SK-N-SH (cell line): ENCODE data around the gene PRELP. TPM values are rescaled to one million over a fixed set of nuclear protein-coding genes. Genes with fewer than 3 reads are reported as not detected.

Source experiments
- CTCF ChIA-PET: fragments of 300-600, 350-600 bp; formaldehyde crosslinking; extraction: SDS; loops from one replicate; lab custom pipeline; 2021; lab: Yijun Ruan, JAX
- POLR2A ChIA-PET: fragments of 350-600 bp; sonication (Branson Sonifier 250); formaldehyde crosslinking; extraction: SDS; loops from one replicate; lab custom pipeline; 2020; ENCODE audit warnings: antibody characterized with exemption, inconsistent platforms; lab: Yijun Ruan, JAX
- DNase-seq: peaks from one replicate; pipeline ENCODE4 v3.0.0; 2012
- H2AFZ ChIP-seq: fragments of 200-600 bp; sonication (generic); 2 replicates; pipeline ENCODE4 v1.8.1; 2016; ENCODE audit warnings: antibody characterized with exemption, mild to moderate bottlenecking, low read depth
- H3F3A ChIP-seq: fragments of 200-600 bp; sonication (generic); replicated peaks from 2 replicates; pipeline ENCODE3; 2016; ENCODE audit warnings: antibody characterized with exemption, mild to moderate bottlenecking; ENCODE audit not compliant: insufficient read depth
- H3K27ac ChIP-seq, 2 experiments: fragments of 200-500 bp in 1 of 2; fragments of 200-600 bp in 1 of 2; sonication (Bioruptor generic) in 1 of 2; sonication (generic), shearing (Covaris generic) in 1 of 2; 2 replicates each; pipeline versions ENCODE4 v1.5.1 to v1.6.1; 2014 to 2016; ENCODE audit warnings: low read depth in 2 of 2, inconsistent platforms in 1 of 2, low read length in 1 of 2, mild to moderate bottlenecking in 1 of 2, mixed read lengths in 1 of 2
- H3K27me3 ChIP-seq: fragments of 200-600 bp; sonication (generic), shearing (Covaris generic); 2 replicates; pipeline ENCODE4 v1.6.1; 2016; ENCODE audit warnings: mixed run types; ENCODE audit not compliant: insufficient read depth
- H3K36me3 ChIP-seq, 2 experiments: fragments of 200-500 bp in 1 of 2; fragments of 200-600 bp in 1 of 2; sonication (Bioruptor generic) in 1 of 2; sonication (generic) in 1 of 2; replicated peaks in 1 of 2; 2 replicates each; pipeline versions ENCODE3 to v1.5.1; 2014 to 2016; ENCODE audit warnings: low read length in 1 of 2, mild to moderate bottlenecking in 1 of 2; ENCODE audit not compliant: insufficient read depth in 2 of 2, control insufficient read depth in 1 of 2
- H3K4me1 ChIP-seq, 2 experiments: fragments of 200-500 bp in 1 of 2; fragments of 200-600 bp in 1 of 2; sonication (Bioruptor generic) in 1 of 2; sonication (generic), shearing (Covaris generic) in 1 of 2; 2 replicates each; pipeline versions ENCODE4 v1.5.1 to v1.6.1; 2014 to 2016; ENCODE audit warnings: low read depth in 1 of 2, low read length in 1 of 2, mixed run types in 1 of 2; ENCODE audit not compliant: insufficient read depth in 2 of 2, control insufficient read depth in 1 of 2
- H3K4me2 ChIP-seq: fragments of 200-600 bp; sonication (generic), shearing (Covaris generic); 2 replicates; pipeline ENCODE4 v1.6.1; 2017; ENCODE audit warnings: mixed run types
- H3K4me3 ChIP-seq, 2 experiments: fragments of 200-500 bp in 1 of 2; fragments of 200-600 bp in 1 of 2; sonication (Bioruptor generic) in 1 of 2; sonication (generic), shearing (Covaris generic) in 1 of 2; 2 replicates each; pipeline versions ENCODE4 v1.5.1 to v1.8.1; 2014 to 2016; ENCODE audit warnings: low read depth in 2 of 2, inconsistent platforms in 1 of 2, low read length in 1 of 2, mild to moderate bottlenecking in 1 of 2, mixed read lengths in 1 of 2, moderate library complexity in 1 of 2
- H3K79me2 ChIP-seq: fragments of 200-600 bp; sonication (generic); 2 replicates; pipeline ENCODE4 v1.8.1; 2017; ENCODE audit warnings: mild to moderate bottlenecking; ENCODE audit not compliant: insufficient read depth
- H3K9ac ChIP-seq: fragments of 200-600 bp; sonication (generic); 2 replicates; pipeline ENCODE4 v1.6.1; 2017; ENCODE audit warnings: mixed run types
- H3K9me2 ChIP-seq: fragments of 200-600 bp; sonication (generic); 2 replicates; pipeline ENCODE4 v1.6.1; 2017; ENCODE audit warnings: mixed run types
- H3K9me3 ChIP-seq: fragments of 200-600 bp; sonication (generic); 2 replicates; pipeline ENCODE4 v1.6.1; 2017; ENCODE audit warnings: mixed run types, mild to moderate bottlenecking, moderate library complexity
- H4K20me1 ChIP-seq: fragments of 200-600 bp; sonication (generic); 2 replicates; pipeline ENCODE4 v1.6.1; 2017; ENCODE audit warnings: mild to moderate bottlenecking, mixed run types; ENCODE audit not compliant: insufficient read depth
- FOXM1 ChIP-seq: IDR thresholded peaks from 2 replicates; pipeline ENCODE4 v1.4.0; 2012; ENCODE audit warnings: low read depth, mild to moderate bottlenecking
- JUND ChIP-seq: IDR thresholded peaks from 2 replicates; pipeline ENCODE4 v1.4.0; 2012
- POLR2AphosphoS5 ChIP-seq: IDR thresholded peaks from 2 replicates; pipeline ENCODE4 v1.6.1; 2012; ENCODE audit warnings: low read depth, low read length
- RXRA ChIP-seq: IDR thresholded peaks from 2 replicates; pipeline ENCODE4 v1.4.0; 2012; ENCODE audit warnings: low read depth, mild to moderate bottlenecking, borderline replicate concordance
- SIN3A ChIP-seq: IDR thresholded peaks from 2 replicates; pipeline ENCODE4 v1.6.1; 2012; ENCODE audit warnings: low read depth, mild to moderate bottlenecking, low read length, moderate library complexity, borderline replicate concordance
- WGBS: methylation state at CpG from one replicate; pipeline ENCODE4 v1.1.6; 2017; ENCODE audit warnings: low lambda C conversion rate; 5-methylcytosine and 5-hydroxymethylcytosine counted together
- polyA plus RNA-seq, 3 experiments: library from polyadenylated mRNA; depleted of rRNA; stranded (reverse); fragments of >200 nt; gene quantifications; 2 replicates each; pipeline ENCODE4 v1.2.3, GENCODE V29; 2012
- TF ChIP-seq, protein P1 (sequence below): fragments of 200-600 bp; sonication (generic); IDR thresholded peaks from 2 replicates; pipeline ENCODE4 v1.6.1; 2017; ENCODE audit warnings: antibody characterized with exemption, mild to moderate bottlenecking, moderate library complexity
- TF ChIP-seq, protein P2 (sequence below): IDR thresholded peaks from 2 replicates; pipeline ENCODE4 v1.4.0; 2012; ENCODE audit warnings: low read depth, borderline replicate concordance
- TF ChIP-seq, protein P3 (sequence below): IDR thresholded peaks from 2 replicates; pipeline ENCODE4 v1.6.1; 2012; ENCODE audit warnings: mild to moderate bottlenecking, low read depth, low read length, moderate library complexity

PRELP gene
- polyA plus RNA-seq, 1 of the 3 experiments (the other 2 are of a cell fraction): 0.48 TPM

DNA sequence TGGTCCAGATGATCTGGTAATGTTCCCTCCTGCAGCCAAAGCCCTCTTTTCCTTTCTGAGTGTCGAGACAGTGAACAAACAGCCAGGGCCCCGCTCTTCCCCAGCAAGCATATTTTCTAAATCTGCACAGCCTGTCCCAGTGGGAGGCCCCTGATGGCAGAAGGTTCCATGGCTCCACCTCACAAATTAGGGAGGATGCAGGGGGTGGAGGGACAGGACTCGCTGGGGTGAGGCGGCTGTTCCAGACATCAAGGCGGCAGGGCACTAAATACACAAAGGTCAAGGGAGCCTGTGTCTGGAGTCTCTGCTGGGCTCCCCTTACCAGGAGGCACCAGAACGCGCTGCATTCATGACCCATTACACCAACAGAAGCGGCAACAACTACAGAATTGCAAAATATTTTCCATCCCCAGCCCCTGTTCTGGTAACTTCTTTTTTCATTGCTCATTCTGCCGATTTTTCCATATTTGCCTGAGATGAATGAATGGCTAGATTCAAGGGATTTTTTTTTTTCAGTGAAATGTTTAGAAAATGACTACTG, 27.0 kb upstream of the PRELP start:
- Histone ChIP-seq H3K9me3 (no peaks in the 10 kb centered on the region), H3K27ac (no peak overlapping the region), H3K9me2 (no peaks in the 10 kb centered on the region), H3K4me3 (no peak overlapping the region), H4K20me1 (no peaks in the 10 kb centered on the region), H3K4me1 (peaks cover 0 to 6% of the 10 kb centered on the region in 2 experiments; a peak in 3 of 4 replicates), H2AFZ (no peak overlapping the region), H3K27me3 (peaks cover 8% of the 10 kb centered on the region; the same call in 1 of the 2 replicates), H3K36me3 (no peaks in the 10 kb centered on the region), H3F3A (no peaks in the 10 kb centered on the region), H3K79me2 (no peaks in the 10 kb centered on the region), H3K9ac (no peak overlapping the region), H3K4me2 (no peak overlapping the region)
- POLR2A ChIA-PET: no interaction called here
- no peak for TF ChIP-seq FOXM1
- CTCF ChIA-PET: interaction anchor here (3.4 kb wide), 1 partner anchor 180 kb away, joined by 17 read pairs; no protein-coding TSS in a partner anchor
- no peak for DNase-seq
- WGBS: 75% methylated on average over 9 of the region's 9 CpGs

DNA sequence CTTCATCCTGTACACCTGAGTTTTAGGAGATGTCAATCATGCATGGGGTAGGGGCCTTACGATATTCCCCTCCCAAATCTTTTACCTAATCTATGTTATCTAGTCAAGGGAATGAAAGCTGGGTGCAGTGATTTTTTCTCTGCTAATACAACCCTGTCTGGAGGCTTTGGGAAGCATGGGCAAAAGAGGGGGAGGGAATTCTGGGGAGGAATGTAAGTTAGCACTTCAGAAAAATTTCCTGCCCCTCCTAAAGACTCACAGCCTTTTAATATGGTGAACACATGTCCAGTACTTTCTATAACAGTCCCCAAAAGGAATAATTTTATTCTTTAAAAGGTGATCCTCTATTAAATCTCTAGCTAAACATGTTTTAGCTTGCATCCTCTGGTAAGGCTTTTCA, 25.6 kb upstream of the PRELP start:
- ChIA-PET CTCF (interaction anchor here (0.9 to 2.9 kb wide), 3 partner anchors 9 to 319 kb away, joined by 3 to 15 read pairs (median 4); no protein-coding TSS in a partner anchor), POLR2A (no interaction called here)
- H3K4me2 ChIP-seq: no peak overlapping the region

DNA sequence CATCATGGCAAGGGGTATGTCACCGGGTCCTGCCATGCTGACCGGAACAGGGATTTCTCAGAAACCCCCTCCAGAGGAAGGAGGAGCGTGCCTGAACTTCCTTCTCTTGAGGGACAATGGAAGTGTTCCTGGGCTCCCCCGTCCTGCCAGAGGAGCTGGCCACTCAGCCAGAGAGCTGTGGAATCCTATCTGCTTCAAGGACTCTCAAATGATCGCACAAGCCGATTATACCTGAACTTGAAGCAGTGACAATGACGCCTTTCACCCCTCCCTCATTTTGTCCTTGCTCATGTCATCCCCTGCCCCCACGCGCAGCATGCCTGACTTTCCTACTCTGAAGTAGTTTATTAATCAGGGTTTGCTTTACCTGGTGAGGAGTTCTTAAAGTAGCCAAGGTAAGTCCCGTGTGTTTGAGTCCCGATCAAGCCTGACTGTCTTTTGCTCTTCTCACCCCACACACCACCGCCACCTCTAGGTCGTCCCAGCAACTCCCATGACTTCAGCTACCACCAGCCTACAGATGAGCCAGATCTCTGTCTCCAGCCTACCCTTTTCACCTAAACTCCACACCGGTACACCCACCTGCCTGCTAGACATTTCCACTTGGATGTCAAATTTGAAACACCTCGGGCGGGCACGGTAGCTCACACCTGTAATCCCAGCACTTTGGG, 25.0 kb upstream of the PRELP start:
- CTCF ChIA-PET: interaction anchor here (1.6 to 2.9 kb wide), 2 partner anchors 9 to 108 kb away, joined by 4 to 15 read pairs; no protein-coding TSS in a partner anchor
- H3K9me3 ChIP-seq: no peaks in the 10 kb centered on the region
- no peaks in the 10 kb centered on the region for H4K20me1 ChIP-seq
- peaks cover 8% of the 10 kb centered on the region; the same call in 1 of the 2 replicates for H3K27me3 ChIP-seq
- H3K9me2 ChIP-seq: no peaks in the 10 kb centered on the region
- 80% methylated on average over 14 of the region's 17 CpGs for WGBS
- no peak overlapping the region for H2AFZ ChIP-seq
- H3K9ac ChIP-seq: no peak overlapping the region
- DNase-seq: no peak
- no peaks in the 10 kb centered on the region for H3K36me3 ChIP-seq
- TF ChIP-seq, protein P1, sequence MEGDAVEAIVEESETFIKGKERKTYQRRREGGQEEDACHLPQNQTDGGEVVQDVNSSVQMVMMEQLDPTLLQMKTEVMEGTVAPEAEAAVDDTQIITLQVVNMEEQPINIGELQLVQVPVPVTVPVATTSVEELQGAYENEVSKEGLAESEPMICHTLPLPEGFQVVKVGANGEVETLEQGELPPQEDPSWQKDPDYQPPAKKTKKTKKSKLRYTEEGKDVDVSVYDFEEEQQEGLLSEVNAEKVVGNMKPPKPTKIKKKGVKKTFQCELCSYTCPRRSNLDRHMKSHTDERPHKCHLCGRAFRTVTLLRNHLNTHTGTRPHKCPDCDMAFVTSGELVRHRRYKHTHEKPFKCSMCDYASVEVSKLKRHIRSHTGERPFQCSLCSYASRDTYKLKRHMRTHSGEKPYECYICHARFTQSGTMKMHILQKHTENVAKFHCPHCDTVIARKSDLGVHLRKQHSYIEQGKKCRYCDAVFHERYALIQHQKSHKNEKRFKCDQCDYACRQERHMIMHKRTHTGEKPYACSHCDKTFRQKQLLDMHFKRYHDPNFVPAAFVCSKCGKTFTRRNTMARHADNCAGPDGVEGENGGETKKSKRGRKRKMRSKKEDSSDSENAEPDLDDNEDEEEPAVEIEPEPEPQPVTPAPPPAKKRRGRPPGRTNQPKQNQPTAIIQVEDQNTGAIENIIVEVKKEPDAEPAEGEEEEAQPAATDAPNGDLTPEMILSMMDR: no peak
- TF ChIP-seq POLR2AphosphoS5 (no peak), RXRA (no peak), JUND (no peak)
- TF ChIP-seq, protein P2, sequence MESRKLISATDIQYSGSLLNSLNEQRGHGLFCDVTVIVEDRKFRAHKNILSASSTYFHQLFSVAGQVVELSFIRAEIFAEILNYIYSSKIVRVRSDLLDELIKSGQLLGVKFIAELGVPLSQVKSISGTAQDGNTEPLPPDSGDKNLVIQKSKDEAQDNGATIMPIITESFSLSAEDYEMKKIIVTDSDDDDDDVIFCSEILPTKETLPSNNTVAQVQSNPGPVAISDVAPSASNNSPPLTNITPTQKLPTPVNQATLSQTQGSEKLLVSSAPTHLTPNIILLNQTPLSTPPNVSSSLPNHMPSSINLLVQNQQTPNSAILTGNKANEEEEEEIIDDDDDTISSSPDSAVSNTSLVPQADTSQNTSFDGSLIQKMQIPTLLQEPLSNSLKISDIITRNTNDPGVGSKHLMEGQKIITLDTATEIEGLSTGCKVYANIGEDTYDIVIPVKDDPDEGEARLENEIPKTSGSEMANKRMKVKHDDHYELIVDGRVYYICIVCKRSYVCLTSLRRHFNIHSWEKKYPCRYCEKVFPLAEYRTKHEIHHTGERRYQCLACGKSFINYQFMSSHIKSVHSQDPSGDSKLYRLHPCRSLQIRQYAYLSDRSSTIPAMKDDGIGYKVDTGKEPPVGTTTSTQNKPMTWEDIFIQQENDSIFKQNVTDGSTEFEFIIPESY: no peak
- TF ChIP-seq, protein P3, sequence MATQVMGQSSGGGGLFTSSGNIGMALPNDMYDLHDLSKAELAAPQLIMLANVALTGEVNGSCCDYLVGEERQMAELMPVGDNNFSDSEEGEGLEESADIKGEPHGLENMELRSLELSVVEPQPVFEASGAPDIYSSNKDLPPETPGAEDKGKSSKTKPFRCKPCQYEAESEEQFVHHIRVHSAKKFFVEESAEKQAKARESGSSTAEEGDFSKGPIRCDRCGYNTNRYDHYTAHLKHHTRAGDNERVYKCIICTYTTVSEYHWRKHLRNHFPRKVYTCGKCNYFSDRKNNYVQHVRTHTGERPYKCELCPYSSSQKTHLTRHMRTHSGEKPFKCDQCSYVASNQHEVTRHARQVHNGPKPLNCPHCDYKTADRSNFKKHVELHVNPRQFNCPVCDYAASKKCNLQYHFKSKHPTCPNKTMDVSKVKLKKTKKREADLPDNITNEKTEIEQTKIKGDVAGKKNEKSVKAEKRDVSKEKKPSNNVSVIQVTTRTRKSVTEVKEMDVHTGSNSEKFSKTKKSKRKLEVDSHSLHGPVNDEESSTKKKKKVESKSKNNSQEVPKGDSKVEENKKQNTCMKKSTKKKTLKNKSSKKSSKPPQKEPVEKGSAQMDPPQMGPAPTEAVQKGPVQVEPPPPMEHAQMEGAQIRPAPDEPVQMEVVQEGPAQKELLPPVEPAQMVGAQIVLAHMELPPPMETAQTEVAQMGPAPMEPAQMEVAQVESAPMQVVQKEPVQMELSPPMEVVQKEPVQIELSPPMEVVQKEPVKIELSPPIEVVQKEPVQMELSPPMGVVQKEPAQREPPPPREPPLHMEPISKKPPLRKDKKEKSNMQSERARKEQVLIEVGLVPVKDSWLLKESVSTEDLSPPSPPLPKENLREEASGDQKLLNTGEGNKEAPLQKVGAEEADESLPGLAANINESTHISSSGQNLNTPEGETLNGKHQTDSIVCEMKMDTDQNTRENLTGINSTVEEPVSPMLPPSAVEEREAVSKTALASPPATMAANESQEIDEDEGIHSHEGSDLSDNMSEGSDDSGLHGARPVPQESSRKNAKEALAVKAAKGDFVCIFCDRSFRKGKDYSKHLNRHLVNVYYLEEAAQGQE: no peak
- TF ChIP-seq, all 33 proteins: peak for 0
- POLR2A ChIA-PET: no interaction called here
- Histone ChIP-seq H3K79me2 (no peaks in the 10 kb centered on the region), H3K4me1 (peaks cover 0 to 15% of the 10 kb centered on the region in 2 experiments; a peak in 3 of 4 replicates), H3K4me3 (no peak overlapping the region), H3K27ac (no peak overlapping the region), H3F3A (no peaks in the 10 kb centered on the region), H3K4me2 (no peak overlapping the region)

More for the DNA sequence above, 25.6 kb upstream of the PRELP start:
- Histone ChIP-seq H3K4me1 (peaks cover 0 to 9% of the 10 kb centered on the region in 2 experiments; a peak in 3 of 4 replicates), H3K27me3 (peaks cover 8% of the 10 kb centered on the region; the same call in 1 of the 2 replicates), H3K4me3 (no peak overlapping the region), H3K27ac (no peak overlapping the region), H3F3A (no peaks in the 10 kb centered on the region), H3K36me3 (no peaks in the 10 kb centered on the region), H3K79me2 (no peaks in the 10 kb centered on the region), H3K9me2 (no peaks in the 10 kb centered on the region), H3K9ac (no peak overlapping the region), H2AFZ (no peak overlapping the region), H4K20me1 (no peaks in the 10 kb centered on the region), H3K9me3 (no peaks in the 10 kb centered on the region)
- TF ChIP-seq SIN3A: no peak
- no peak for DNase-seq
- 71% methylated on average over 1 of the region's 1 CpG for WGBS
